A673 (cell line): ENCODE results near the gene TCF15.

ENCODE experiments used
- CTCF ChIP-seq: fragments of 300-800, 200-600 bp; sonication (generic); conservative IDR thresholded peaks from 2 replicates; pipeline ENCODE4 v1.5.1; 2017; ENCODE audit warnings: low read depth, mild to moderate bottlenecking, antibody characterized with exemption, low read length, moderate library complexity, mixed read lengths
- EZH2 ChIP-seq: fragments of 200-600 bp; sonication (generic); IDR thresholded peaks from 2 replicates; pipeline ENCODE4 v1.6.1; 2017; ENCODE audit warnings: borderline replicate concordance, low read depth, mild to moderate bottlenecking, mixed read lengths, antibody characterized with exemption, low read length; ENCODE audit not compliant: poor library complexity, severe bottlenecking

- TF ChIP-seq CTCF (no peak), EZH2 (no peak)
These were observed 17.6 kb downstream of the TCF15 start for GRCh38 chr20:592506-592905.
